Esophagus squamous epithelium (tissue), 5 donors: ENCODE data around the gene L3MBTL1. TPM values are rescaled to one million over a fixed set of nuclear protein-coding genes. Genes with fewer than 3 reads are reported as not detected.

Experiments
- DNase-seq: peaks from one replicate; lab custom pipeline; 2025; lab: John Stamatoyannopoulos, UW
- H3K27ac ChIP-seq, 4 donors: fragments of 200-600 bp; sonication (generic); one replicate each; pipeline ENCODE4 v1.5.1; 2016 to 2019; ENCODE audit warnings: mild to moderate bottlenecking in 1 of 4
- H3K27me3 ChIP-seq, 4 donors: fragments of 200-600 bp; sonication (generic); 1 replicate in 3 of 4; 2 replicates in 1 of 4; pipeline versions ENCODE4 v1.5.1 to v1.6.0; 2017 to 2021; ENCODE audit warnings: antibody characterized with exemption in 1 of 4
- H3K36me3 ChIP-seq, 3 donors: fragments of 200-600 bp; sonication (generic); one replicate each; pipeline ENCODE4 v1.5.1; 2016 to 2019
- H3K4me1 ChIP-seq, 3 donors: fragments of 200-600 bp; sonication (generic); one replicate each; pipeline ENCODE4 v1.5.1; 2017 to 2019
- H3K4me3 ChIP-seq, 4 donors: fragments of 200-600 bp; sonication (generic); 1 replicate in 3 of 4; 2 replicates in 1 of 4; pipeline ENCODE4 v1.5.1; 2016 to 2019; ENCODE audit warnings: mild to moderate bottlenecking in 2 of 4, moderate library complexity in 1 of 4
- H3K9me3 ChIP-seq, 3 donors: fragments of 200-600 bp; sonication (generic); one replicate each; pipeline ENCODE4 v1.5.1; 2016 to 2019
- POLR2A ChIP-seq, 4 donors: fragments of 450-650 bp; IDR thresholded peaks; one replicate each; pipeline ENCODE4 v1.6.1; 2017; ENCODE audit warnings: antibody characterized with exemption in 4 of 4, mild to moderate bottlenecking in 4 of 4, moderate library complexity in 3 of 4
- WGBS, 2 donors: methylation state at CpG; one replicate each; pipeline ENCODE4 v1.1.5; 2018; 5-methylcytosine and 5-hydroxymethylcytosine counted together
- intact Hi-C: fragments of 100-400 bp; cut with DNase I; formaldehyde crosslinking; loops from one replicate; pipeline ENCODE4 v1.15.0; 2022
- total RNA-seq, 4 donors: library from RNA; depleted of rRNA; stranded (reverse); fragments of >200 nt; gene quantifications; one replicate each; pipeline ENCODE4 v1.1.0, GENCODE V29; 2016
- TF ChIP-seq, protein P1 (sequence below), 6 experiments: fragments of 450-650 bp in 4 of 6; fragments of 200-600 bp in 2 of 6; sonication (generic) in 2 of 6; IDR thresholded peaks; one replicate each; pipeline ENCODE4 v1.5.1; 2016 to 2019; ENCODE audit warnings: antibody characterized with exemption in 6 of 6, mild to moderate bottlenecking in 4 of 6, moderate library complexity in 4 of 6
- donor health status: DM: yes; HTN: yes; CAD: no.

The L3MBTL1 gene
- total RNA-seq, 4 donors from 2014 or later = 3.5 to 31.7 (median 7.9) TPM

DNA sequence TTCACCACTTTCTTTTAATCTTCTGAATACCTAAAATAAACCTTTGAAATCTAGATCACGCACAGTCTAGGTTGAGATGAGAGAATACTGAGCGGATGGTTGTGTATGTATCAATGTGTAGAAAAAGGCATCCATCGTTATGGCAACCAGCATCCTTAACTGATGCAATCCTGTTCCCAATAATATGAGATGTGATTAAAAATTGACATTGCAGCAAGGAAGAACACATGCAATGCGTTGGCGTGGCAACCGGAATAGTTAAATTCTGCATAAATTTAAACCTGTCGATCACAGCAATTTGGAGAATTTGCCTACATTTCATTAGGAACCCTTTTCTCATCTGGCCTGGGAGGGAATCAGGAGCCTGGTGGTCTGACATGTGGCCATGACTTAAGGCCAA, 1.3 kb upstream of the L3MBTL1 start:
- no peak for DNase-seq
- intact Hi-C loops = no loop called here
- 91 to 95% methylated on average over 7 of the region's 7 CpGs for WGBS, 2 donors

DNA sequence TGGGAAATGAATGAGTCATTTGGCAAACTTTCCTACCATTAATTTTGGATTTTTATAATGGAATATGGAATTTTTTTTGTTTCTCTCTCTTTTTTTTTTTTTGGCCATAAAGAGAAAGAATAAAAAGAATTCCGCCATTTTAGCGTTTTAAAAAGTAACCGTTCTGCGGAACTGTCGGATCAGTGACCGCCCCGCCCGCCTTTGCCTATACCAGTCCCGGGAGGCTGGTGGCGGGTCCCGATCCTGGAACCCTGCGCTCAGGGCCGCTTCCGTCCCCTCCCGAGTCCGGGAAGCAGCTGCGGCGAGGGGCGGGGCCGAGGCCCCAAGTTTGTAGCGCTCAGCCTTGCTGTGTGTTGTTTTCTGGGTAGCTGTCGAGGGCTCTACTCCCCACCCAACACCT, 609 bp downstream of the L3MBTL1 start:
- no peak for DNase-seq
- Histone ChIP-seq H3K36me3 (no peaks in the 10 kb centered on the region), H3K27me3 (peaks cover 0 to 41% (median 0%) of the 10 kb centered on the region in 4 donors), H3K9me3 (no peaks in the 10 kb centered on the region), H3K4me3 (peak overlapping the region; percentile 53 to 85 (median 79)), H3K27ac (peak overlapping the region in 3 of 4 donors; percentile 49 to 68 (median 52)), H3K4me1 (peaks cover 1 to 22% (median 12%) of the 10 kb centered on the region in 3 donors)
- 3 to 13% methylated on average over 13 to 19 of the region's 22 CpGs for WGBS, 2 donors
- no peak for TF ChIP-seq POLR2A (IDR thresholded peaks at IDR 0.05)
- TF ChIP-seq, protein P1, sequence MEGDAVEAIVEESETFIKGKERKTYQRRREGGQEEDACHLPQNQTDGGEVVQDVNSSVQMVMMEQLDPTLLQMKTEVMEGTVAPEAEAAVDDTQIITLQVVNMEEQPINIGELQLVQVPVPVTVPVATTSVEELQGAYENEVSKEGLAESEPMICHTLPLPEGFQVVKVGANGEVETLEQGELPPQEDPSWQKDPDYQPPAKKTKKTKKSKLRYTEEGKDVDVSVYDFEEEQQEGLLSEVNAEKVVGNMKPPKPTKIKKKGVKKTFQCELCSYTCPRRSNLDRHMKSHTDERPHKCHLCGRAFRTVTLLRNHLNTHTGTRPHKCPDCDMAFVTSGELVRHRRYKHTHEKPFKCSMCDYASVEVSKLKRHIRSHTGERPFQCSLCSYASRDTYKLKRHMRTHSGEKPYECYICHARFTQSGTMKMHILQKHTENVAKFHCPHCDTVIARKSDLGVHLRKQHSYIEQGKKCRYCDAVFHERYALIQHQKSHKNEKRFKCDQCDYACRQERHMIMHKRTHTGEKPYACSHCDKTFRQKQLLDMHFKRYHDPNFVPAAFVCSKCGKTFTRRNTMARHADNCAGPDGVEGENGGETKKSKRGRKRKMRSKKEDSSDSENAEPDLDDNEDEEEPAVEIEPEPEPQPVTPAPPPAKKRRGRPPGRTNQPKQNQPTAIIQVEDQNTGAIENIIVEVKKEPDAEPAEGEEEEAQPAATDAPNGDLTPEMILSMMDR (IDR thresholded peaks at IDR 0.05) = no peak
- intact Hi-C loops = no loop called here

More for the DNA sequence above, 1.3 kb upstream of the L3MBTL1 start:
- Histone ChIP-seq H3K27ac (no peak overlapping the region), H3K4me3 (no peak overlapping the region), H3K9me3 (no peaks in the 10 kb centered on the region), H3K4me1 (peaks cover 0 to 18% (median 12%) of the 10 kb centered on the region in 3 donors), H3K36me3 (no peaks in the 10 kb centered on the region), H3K27me3 (peaks cover 0 to 41% (median 0%) of the 10 kb centered on the region in 4 donors)
- no peak for TF ChIP-seq POLR2A (IDR thresholded peaks at IDR 0.05)
- TF ChIP-seq, protein P1 (IDR thresholded peaks at IDR 0.05) = no peak

DNA sequence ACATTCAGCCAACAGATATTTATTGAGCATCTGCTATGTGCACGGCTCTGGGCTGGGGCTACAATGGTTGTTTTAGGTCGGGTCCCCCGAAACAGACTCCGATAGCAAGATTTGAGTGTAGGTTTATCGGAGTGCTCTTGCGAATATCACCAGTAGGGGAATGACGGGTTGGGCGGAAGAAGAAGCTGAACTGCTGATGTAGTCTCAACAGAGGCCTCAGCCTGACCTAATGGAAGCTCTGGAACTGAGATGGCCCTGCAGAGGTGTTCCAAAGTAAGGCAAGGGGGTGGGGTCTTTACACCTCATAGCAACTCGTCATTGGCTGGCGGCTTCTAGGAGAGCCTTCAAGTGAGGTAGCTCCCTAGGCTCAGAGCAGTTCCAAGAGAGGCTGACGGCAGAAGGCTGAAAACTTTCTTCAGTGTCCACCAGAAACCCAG, 1.1 kb downstream of the L3MBTL1 start:
- H3K36me3 ChIP-seq = no peaks in the 10 kb centered on the region
- H3K27ac ChIP-seq = no peak overlapping the region
- DNase-seq = no peak
- H3K27me3 ChIP-seq = peaks cover 0 to 41% (median 0%) of the 10 kb centered on the region in 4 donors
- H3K4me3 ChIP-seq = peak overlapping the region in 3 of 4 donors; percentile 53 to 80 (median 78)
- 86 to 89% methylated on average over 11 of the region's 11 CpGs for WGBS, 2 donors
- H3K4me1 ChIP-seq = peaks cover 4 to 28% (median 12%) of the 10 kb centered on the region in 3 donors
- intact Hi-C loops = no loop called here
- no peaks in the 10 kb centered on the region for H3K9me3 ChIP-seq
- TF ChIP-seq, protein P1 (IDR thresholded peaks at IDR 0.05) = no peak
- TF ChIP-seq POLR2A (IDR thresholded peaks at IDR 0.05) = no peak

DNA sequence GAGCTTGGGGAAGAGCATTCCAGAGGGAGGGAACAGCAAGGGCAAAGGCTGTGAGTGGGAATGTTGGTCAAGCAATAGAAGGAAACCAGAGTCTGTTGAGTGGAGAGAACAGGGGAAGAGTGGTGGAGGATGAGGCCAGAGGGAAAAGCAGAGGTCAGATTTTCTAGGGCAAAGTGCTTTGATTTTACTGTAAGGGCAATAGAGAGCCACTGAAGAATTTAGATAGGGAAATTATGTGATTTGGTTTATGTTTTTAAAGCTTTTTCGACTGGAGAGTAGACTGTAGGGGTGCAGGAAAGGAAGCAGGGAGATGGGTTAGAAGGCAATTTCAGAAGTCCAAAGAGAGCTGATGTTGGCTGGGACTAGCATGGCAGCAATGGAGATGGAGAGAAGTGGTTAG, 4.4 kb downstream of the L3MBTL1 start:
- Histone ChIP-seq H3K4me3 (no peak overlapping the region), H3K27ac (no peak overlapping the region), H3K36me3 (no peaks in the 10 kb centered on the region), H3K4me1 (peaks cover 10 to 46% (median 12%) of the 10 kb centered on the region in 3 donors), H3K27me3 (peaks cover 0 to 19% (median 0%) of the 10 kb centered on the region in 4 donors), H3K9me3 (no peaks in the 10 kb centered on the region)
- 71 to 91% methylated on average over 1 of the region's 1 CpG for WGBS, 2 donors
- intact Hi-C loops = no loop called here
- no peak for DNase-seq
- TF ChIP-seq, protein P1 (IDR thresholded peaks at IDR 0.05) = no peak
- no peak for TF ChIP-seq POLR2A (IDR thresholded peaks at IDR 0.05)

DNA sequence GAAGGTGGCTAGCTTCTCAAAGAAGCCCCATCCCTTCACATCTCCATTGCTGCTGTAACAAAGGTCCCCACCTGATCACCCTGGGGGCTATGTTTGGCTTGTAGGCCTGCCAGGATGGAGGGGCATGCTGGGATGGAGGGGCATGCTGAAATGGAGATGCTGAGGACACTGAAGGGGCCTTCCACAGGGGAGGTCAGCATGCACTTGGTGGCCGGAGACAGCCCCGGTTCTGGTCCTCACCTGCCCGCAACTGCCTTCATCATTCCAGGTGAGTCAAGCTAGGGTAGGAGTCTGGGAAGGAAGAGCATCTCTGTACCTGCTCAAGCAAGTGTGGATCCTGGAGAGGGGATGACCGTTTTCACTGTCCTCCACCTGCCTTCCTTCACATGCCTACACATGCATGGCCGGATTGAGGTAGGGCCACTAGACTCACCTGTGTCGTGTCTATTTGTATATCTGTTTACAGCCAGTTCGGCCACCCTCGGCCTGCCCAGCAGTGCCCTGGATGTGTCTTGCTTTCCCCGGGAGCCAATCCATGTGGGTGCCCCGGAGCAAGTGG, 6.0 kb downstream of the L3MBTL1 start:
- DNase-seq = no peak
- WGBS, 2 donors = 40 to 72% methylated on average over 6 of the region's 10 CpGs

More for the DNA sequence above, 6.0 kb downstream of the L3MBTL1 start:
- Histone ChIP-seq H3K4me3 (peak overlapping the region; percentile 52 to 69 (median 66)), H3K27me3 (peaks cover 0 to 4% (median 0%) of the 10 kb centered on the region in 4 donors), H3K27ac (peak overlapping the region; percentile 9 to 85 (median 60)), H3K4me1 (peaks cover 0 to 30% (median 10%) of the 10 kb centered on the region in 3 donors), H3K9me3 (no peaks in the 10 kb centered on the region), H3K36me3 (peaks cover 0 to under 1% (median 0%) of the 10 kb centered on the region in 3 donors)
- TF ChIP-seq POLR2A (IDR thresholded peaks at IDR 0.05) = no peak
- TF ChIP-seq, protein P1 (IDR thresholded peaks at IDR 0.05) = no peak
- intact Hi-C loops = no loop called here
